Fibroblast of skin of left quadriceps (primary cell): ENCODE measurements around the gene PKMYT1.
A peak's percentile ranks its signal among the peaks of the same experiment; 100 is the strongest.

Source experiments
- DNase-seq, 2 experiments: peaks; one replicate each; pipeline ENCODE4 v3.0.0-alpha.2; 2013; ENCODE audit warnings: low read depth in 2 of 2

Gene PKMYT1

GRCh38 chr16:2980227-2981176 lies at the start of gene PKMYT1:
Gene PKMYT1, minus strand, starts transcription at chr16:2980446. Its CDS starts 789 bp downstream, at chr16:2979657.
- DNase-seq: peak; percentile 66 to 67

GRCh38 chr16:3029491-3030221 lies 49.4 kb upstream of the PKMYT1 start:
- DNase-seq: peak in 1 of 2 experiments; percentile 3

GRCh38 chr16:3028716-3029319 lies 48.6 kb upstream of the PKMYT1 start:
- DNase-seq: no peak

GRCh38 chr16:3027983-3028715 lies 47.9 kb upstream of the PKMYT1 start:
- peak in 1 of 2 experiments; percentile 40 for DNase-seq

- DNase-seq: no peak
Measured at GRCh38 chr16:3027489-3027795, 47.2 kb upstream of the PKMYT1 start.

- no peak for DNase-seq
Measured at GRCh38 chr16:3026609-3027488, 46.6 kb upstream of the PKMYT1 start.

- no peak for DNase-seq
Measured at GRCh38 chr16:3026003-3026378, 45.7 kb upstream of the PKMYT1 start.

- no peak for DNase-seq
Measured at GRCh38 chr16:3025032-3026002, 45.1 kb upstream of the PKMYT1 start.

GRCh38 chr16:3023669-3024478 lies 43.6 kb upstream of the PKMYT1 start, which contains the start of the genes HCFC1R1 and THOC6:
Gene HCFC1R1, minus strand, starts transcription at chr16:3023942. Its CDS starts 1 bp downstream, at chr16:3023941.
Gene THOC6, plus strand, starts transcription at chr16:3024035. Its CDS starts 292 bp downstream, at chr16:3024327.
- peak; percentile 94 to 95 for DNase-seq

GRCh38 chr16:3023415-3023668 lies 43.1 kb upstream of the PKMYT1 start:
- DNase-seq: peak in 1 of 2 experiments; percentile 41

- no peak for DNase-seq
Measured at GRCh38 chr16:3022684-3023414, 42.6 kb upstream of the PKMYT1 start.

GRCh38 chr16:3022208-3022683 lies 42.0 kb upstream of the PKMYT1 start:
- DNase-seq: peak; percentile 94 to 95

GRCh38 chr16:3021449-3022207 lies 41.4 kb upstream of the PKMYT1 start:
- peak; percentile 89 to 90 for DNase-seq

GRCh38 chr16:3020604-3021448 lies 40.6 kb upstream of the PKMYT1 start:
- DNase-seq: peak in 1 of 2 experiments; percentile 68

- DNase-seq: peak in 1 of 2 experiments; percentile 58
Measured at GRCh38 chr16:3020247-3020603, 40.0 kb upstream of the PKMYT1 start, which contains the start of gene TNFRSF12A. Gene TNFRSF12A, plus strand, starts transcription at chr16:3020368. Its CDS starts 30 bp downstream, at chr16:3020398.
